ENCODE results near the gene TLR4. TPM values are rescaled to one million over a fixed set of nuclear protein-coding genes. Genes with fewer than 3 reads are reported as not detected.
A peak's percentile ranks its signal among the peaks of the same experiment; 100 is the strongest.

Gene TLR4
- total RNA-seq, 1 donor from 2014 or later = 13.6 TPM

DNA sequence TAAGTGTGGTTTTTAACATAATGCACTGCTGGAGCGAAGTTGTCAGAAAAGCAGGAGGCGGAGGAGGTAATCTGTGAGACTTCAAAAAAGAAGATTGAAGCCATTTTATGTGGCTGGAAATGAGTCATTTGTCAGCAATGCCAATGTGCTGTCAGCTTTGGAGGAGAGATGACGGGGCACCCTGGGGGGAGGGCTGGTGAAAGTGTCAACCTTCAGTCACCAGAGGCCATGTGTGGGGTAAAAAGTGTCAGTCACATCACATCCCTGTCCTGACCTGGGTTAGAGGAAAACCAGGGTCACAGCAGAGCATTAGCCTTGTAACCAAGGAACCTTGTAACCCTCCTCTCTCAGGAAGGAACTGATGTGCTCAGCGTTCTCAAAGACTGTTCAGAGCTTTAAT, 59.1 kb downstream of the TLR4 start:
- Mint-ChIP-seq H3K9me3 (ENCODE audit: low read depth) (no peaks in the 10 kb centered on the region), H3K36me3 (ENCODE audit: low read depth) (no peaks in the 10 kb centered on the region), H3K4me1 (ENCODE audit: low read depth) (peaks cover 13% of the 10 kb centered on the region), H3K4me3 (ENCODE audit: unreplicated experiment) (no peak overlapping the region), H3K27me3 (ENCODE audit: low read depth) (no peaks in the 10 kb centered on the region), H3K27ac (ENCODE audit: unreplicated experiment) (peak overlapping the region; percentile 39)
- TF ChIP-seq, protein P1, sequence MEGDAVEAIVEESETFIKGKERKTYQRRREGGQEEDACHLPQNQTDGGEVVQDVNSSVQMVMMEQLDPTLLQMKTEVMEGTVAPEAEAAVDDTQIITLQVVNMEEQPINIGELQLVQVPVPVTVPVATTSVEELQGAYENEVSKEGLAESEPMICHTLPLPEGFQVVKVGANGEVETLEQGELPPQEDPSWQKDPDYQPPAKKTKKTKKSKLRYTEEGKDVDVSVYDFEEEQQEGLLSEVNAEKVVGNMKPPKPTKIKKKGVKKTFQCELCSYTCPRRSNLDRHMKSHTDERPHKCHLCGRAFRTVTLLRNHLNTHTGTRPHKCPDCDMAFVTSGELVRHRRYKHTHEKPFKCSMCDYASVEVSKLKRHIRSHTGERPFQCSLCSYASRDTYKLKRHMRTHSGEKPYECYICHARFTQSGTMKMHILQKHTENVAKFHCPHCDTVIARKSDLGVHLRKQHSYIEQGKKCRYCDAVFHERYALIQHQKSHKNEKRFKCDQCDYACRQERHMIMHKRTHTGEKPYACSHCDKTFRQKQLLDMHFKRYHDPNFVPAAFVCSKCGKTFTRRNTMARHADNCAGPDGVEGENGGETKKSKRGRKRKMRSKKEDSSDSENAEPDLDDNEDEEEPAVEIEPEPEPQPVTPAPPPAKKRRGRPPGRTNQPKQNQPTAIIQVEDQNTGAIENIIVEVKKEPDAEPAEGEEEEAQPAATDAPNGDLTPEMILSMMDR (IDR thresholded peaks at IDR 0.05) = no peak
- no peak for DNase-seq (ENCODE audit: low spot score)

DNA sequence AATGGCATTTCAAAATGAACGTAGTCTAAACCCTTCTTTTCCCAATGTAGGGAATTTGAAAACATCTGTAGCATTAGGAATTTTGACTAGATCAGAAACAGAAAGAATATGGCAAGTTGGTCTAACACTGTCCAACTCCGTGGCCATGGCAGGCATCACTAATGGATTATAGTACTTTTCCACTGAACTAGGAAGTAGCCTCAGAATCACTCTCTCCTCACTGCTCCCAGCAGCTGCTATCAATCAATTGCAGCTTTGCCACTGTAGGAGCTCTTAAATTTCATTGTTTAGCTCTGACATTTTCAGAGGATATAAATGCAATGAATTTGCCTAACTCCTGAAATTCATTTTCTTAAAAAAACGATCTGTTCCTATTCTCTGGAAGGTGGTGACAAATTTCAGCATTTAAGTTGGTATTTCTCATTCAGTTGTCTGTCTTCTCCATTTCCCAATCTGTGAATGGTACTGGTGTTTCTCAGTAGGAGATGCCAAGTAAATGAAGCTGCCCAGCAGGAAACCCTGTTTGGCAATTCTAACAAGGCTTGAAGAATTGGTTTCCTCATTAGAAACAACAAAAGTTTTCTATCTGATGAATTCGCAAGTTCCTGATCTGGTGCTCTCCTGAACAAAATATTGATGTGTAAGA, 64.7 kb downstream of the TLR4 start:
- H3K9me3 Mint-ChIP-seq (ENCODE audit: low read depth) = peaks cover 5% of the 10 kb centered on the region
- peaks cover 7% of the 10 kb centered on the region for H3K4me1 Mint-ChIP-seq (ENCODE audit: low read depth)
- no peaks in the 10 kb centered on the region for H3K27me3 Mint-ChIP-seq (ENCODE audit: low read depth)
- no peaks in the 10 kb centered on the region for H3K36me3 Mint-ChIP-seq (ENCODE audit: low read depth)
- TF ChIP-seq, protein P1 (IDR thresholded peaks at IDR 0.05) = no peak
- H3K27ac Mint-ChIP-seq (ENCODE audit: unreplicated experiment) = no peak overlapping the region
- no peak for DNase-seq (ENCODE audit: low spot score)
- H3K4me3 Mint-ChIP-seq (ENCODE audit: unreplicated experiment) = no peak overlapping the region

DNA sequence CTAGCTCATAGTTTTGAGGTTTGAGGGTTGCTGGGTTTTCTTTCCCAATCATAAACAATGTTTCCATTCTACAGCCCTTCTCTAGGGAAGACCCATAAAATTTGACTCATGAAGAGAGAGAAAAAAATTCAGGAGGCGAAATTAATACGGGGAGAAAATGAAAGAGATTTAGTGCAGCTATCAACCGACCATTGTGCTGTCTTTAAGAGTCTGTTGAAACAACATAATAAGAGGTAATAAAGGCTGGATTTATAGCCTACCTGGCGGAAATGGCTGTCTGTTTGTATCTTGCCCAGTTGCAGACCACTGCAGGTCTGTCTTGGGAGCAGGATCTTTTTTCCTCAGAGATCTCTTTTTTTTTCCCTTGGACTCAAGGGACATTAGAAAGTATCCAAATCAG, 66.9 kb downstream of the TLR4 start:
- Mint-ChIP-seq H3K27ac (ENCODE audit: unreplicated experiment) (no peak overlapping the region), H3K4me3 (ENCODE audit: unreplicated experiment) (no peak overlapping the region), H3K9me3 (ENCODE audit: low read depth) (peaks cover 5% of the 10 kb centered on the region), H3K27me3 (ENCODE audit: low read depth) (no peaks in the 10 kb centered on the region), H3K4me1 (ENCODE audit: low read depth) (peaks cover 7% of the 10 kb centered on the region), H3K36me3 (ENCODE audit: low read depth) (no peaks in the 10 kb centered on the region)
- TF ChIP-seq, protein P1 (IDR thresholded peaks at IDR 0.05) = no peak
- DNase-seq (ENCODE audit: low spot score) = no peak

DNA sequence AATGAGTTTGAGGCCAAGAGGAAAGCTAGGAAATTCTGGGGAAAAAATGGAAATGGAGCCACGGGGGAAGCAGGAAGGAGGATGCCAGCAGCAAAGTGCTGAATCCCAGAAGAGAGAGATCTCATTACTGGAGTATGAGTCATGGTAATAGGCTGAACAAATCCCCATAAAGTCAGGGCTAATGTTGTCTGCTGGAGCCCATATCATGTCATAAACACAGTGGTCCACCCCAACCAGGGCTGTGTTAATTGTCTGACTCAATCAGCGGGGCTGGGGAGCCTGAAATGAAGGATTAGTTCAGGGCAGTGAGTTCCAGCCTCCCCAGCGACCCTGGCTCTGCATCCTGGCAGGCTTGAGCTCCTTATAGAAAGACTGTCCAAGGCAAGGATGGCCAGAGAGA, 68.8 kb downstream of the TLR4 start:
- H3K27me3 Mint-ChIP-seq (ENCODE audit: low read depth) = peaks cover 3% of the 10 kb centered on the region
- H3K36me3 Mint-ChIP-seq (ENCODE audit: low read depth) = no peaks in the 10 kb centered on the region
- H3K4me3 Mint-ChIP-seq (ENCODE audit: unreplicated experiment) = no peak overlapping the region
- peaks cover 7% of the 10 kb centered on the region for H3K4me1 Mint-ChIP-seq (ENCODE audit: low read depth)
- H3K27ac Mint-ChIP-seq (ENCODE audit: unreplicated experiment) = no peak overlapping the region
- TF ChIP-seq, protein P1 (IDR thresholded peaks at IDR 0.05) = no peak
- H3K9me3 Mint-ChIP-seq (ENCODE audit: low read depth) = peaks cover 5% of the 10 kb centered on the region
- no peak for DNase-seq (ENCODE audit: low spot score)
